Measurements from ENCODE around the gene GPR146. TPM values are rescaled to one million over a fixed set of nuclear protein-coding genes. Genes with fewer than 3 reads are reported as not detected.

Gene GPR146
- total and polyA plus RNA-seq, 4 experiments from 2014 or later: 8.8 to 22.2 (median 10.1) TPM

DNA sequence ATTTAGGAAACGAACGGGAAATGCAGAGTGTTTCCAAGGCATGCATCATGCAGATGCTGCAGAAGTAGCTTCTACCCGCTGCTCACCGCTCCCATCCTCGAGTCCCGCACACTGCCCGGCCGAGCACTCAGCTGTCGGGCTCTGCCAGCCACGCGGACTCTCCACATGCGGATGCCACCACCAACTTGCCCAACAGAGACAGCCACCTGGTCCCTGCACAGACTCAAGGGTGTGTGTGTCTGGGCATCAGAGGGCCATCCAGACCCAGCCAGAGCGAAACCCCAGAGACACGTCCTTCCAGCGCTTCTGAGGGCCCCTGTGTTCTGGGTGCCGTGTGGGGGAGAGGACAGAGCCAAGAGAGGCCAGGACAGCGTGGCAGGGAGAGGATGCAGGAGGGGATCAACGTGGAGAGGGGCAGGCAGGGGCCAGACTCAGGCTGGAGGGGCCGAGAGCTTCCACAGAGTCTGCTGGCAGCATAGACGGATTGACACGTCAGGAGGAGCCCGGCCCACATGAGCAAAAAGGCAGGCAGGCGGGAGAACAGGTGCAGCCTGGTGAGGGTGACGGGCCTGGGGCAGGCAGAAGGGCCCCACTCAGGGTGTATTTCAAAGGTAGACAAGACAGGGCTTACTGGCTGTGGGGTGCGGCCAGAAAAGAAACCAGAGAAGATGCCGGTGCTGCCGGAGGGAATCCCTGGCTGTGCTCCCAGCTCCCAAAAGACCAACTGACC, 61.9 kb downstream of the GPR146 start:
- no peaks in the 10 kb centered on the region for H3K9me3 ChIP-seq (ENCODE audit: control insufficient read depth in 1 of 2, low read length in 2 of 2)
- CTCF ChIA-PET (ENCODE audit: partially characterized antibody): no interaction called here
- H3K9me3 Mint-ChIP-seq: no peaks in the 10 kb centered on the region
- H3K4me1 Mint-ChIP-seq: peaks cover 7 to 20% (median 11%) of the 10 kb centered on the region in 4 donors
- intact Hi-C loops (cut with micrococcal nuclease): no loop called here
- POLR2A ChIA-PET (ENCODE audit: partially characterized antibody): no interaction called here
- no peak overlapping the region for H3K4me3 Mint-ChIP-seq
- no peak overlapping the region for H3K4me3 ChIP-seq (ENCODE audit: low read length in 2 of 2)
- H3K27ac ChIP-seq (ENCODE audit: low read depth, low read length): no peak overlapping the region
- no peaks in the 10 kb centered on the region for H3K36me3 Mint-ChIP-seq
- H3K27me3 ChIP-seq (ENCODE audit: insufficient read depth, low read length): no peaks in the 10 kb centered on the region
- H3K27ac Mint-ChIP-seq: no peak overlapping the region
- H3K27me3 Mint-ChIP-seq: no peaks in the 10 kb centered on the region
- H3K36me3 ChIP-seq (ENCODE audit: insufficient read depth, low read length): no peaks in the 10 kb centered on the region
- DNase-seq: no peak
- peaks cover 13% of the 10 kb centered on the region for H3K4me1 ChIP-seq (ENCODE audit: insufficient read depth, low read length)

DNA sequence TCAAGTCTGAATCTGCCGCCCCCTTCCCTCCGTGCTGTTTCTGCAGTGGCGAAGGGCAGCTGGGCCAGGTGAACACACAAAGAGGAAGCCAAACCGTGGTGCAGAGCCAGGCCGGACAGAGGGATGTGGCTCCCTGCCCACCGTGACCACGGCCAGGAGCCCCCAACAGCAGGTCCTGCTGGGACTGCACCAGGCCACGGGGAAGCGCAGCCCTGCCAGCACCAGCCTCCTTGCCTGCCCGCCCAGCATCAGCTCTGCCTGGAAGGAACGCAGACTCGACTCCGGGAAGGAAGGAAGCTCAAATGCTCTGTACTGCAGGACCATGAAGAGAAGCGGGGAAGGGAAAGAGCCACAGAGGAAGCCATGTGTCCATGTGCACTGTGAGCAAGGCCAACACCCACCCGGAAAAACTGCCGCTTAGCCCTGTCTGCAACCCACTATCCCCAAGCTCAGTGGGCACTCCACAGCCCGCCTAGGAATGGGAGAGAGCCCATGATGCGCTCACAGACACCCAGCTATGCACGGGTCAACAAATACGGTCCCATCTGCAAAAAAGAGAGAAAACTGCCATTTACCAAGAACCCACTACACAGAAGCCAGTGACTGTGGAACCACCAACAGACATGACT, 62.6 kb downstream of the GPR146 start:
- Mint-ChIP-seq H3K4me1 (peaks cover 7 to 20% (median 11%) of the 10 kb centered on the region in 4 donors), H3K27ac (peak overlapping the region in 1 of 7 donors; percentile 22), H3K4me3 (no peak overlapping the region), H3K27me3 (no peaks in the 10 kb centered on the region), H3K36me3 (no peaks in the 10 kb centered on the region), H3K9me3 (no peaks in the 10 kb centered on the region)
- no peaks in the 10 kb centered on the region for H3K9me3 ChIP-seq (ENCODE audit: control insufficient read depth in 1 of 2, low read length in 2 of 2)
- ChIA-PET POLR2A (ENCODE audit: partially characterized antibody) (no interaction called here), CTCF (ENCODE audit: partially characterized antibody) (no interaction called here)
- no peak for DNase-seq
- no peaks in the 10 kb centered on the region for H3K27me3 ChIP-seq (ENCODE audit: insufficient read depth, low read length)
- H3K36me3 ChIP-seq (ENCODE audit: insufficient read depth, low read length): no peaks in the 10 kb centered on the region
- no peak overlapping the region for H3K4me3 ChIP-seq (ENCODE audit: low read length in 2 of 2)
- H3K27ac ChIP-seq (ENCODE audit: low read depth, low read length): no peak overlapping the region
- H3K4me1 ChIP-seq (ENCODE audit: insufficient read depth, low read length): peaks cover 13% of the 10 kb centered on the region
- intact Hi-C loops (cut with micrococcal nuclease): no loop called here

DNA sequence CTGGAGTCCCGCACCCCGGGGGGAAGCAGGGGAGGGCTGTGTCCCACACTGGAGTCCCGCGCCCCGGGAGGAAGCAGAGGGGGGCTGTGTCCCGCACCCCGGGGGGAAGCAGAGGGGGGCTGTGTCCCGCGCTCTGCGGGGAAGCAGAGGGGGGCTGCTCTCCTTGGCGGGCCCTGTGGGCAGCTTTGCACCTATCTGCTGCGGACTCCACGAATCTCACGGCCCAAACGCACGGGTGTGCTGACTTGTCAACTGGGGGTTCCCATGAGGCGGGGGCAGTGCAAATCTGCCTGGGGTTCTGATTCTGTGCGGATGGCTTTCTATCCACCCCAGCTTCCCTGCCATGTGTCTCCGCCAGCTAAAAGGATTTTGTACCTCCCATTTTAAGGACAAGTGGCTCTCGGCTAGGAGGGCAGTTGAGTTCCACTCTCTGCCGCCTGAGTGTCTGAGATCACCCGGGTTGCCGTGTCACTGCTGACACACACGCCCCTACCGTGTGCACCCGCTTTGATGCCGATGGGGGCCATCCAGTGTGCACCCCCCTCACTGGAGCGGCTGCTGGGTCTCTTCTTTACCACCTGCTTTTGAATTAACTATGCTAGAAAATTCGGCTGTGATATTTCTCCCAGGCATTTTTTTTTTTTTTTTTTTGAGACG, 64.0 kb downstream of the GPR146 start:
- Mint-ChIP-seq H3K4me3 (no peak overlapping the region), H3K27ac (no peak overlapping the region), H3K4me1 (peaks cover 2 to 11% (median 8%) of the 10 kb centered on the region in 4 donors), H3K9me3 (no peaks in the 10 kb centered on the region), H3K27me3 (no peaks in the 10 kb centered on the region), H3K36me3 (no peaks in the 10 kb centered on the region)
- ChIA-PET CTCF (ENCODE audit: partially characterized antibody) (no interaction called here), POLR2A (ENCODE audit: partially characterized antibody) (no interaction called here)
- Histone ChIP-seq H3K36me3 (ENCODE audit: insufficient read depth, low read length) (no peaks in the 10 kb centered on the region), H3K27me3 (ENCODE audit: insufficient read depth, low read length) (no peaks in the 10 kb centered on the region), H3K9me3 (ENCODE audit: control insufficient read depth in 1 of 2, low read length in 2 of 2) (no peaks in the 10 kb centered on the region), H3K27ac (ENCODE audit: low read depth, low read length) (no peak overlapping the region), H3K4me1 (ENCODE audit: insufficient read depth, low read length) (peaks cover 5% of the 10 kb centered on the region), H3K4me3 (ENCODE audit: low read length in 2 of 2) (no peak overlapping the region)
- DNase-seq: no peak
- intact Hi-C loops (cut with micrococcal nuclease): no loop called here

Small RNA genes lying within 50 kb of the gene (microRNA-seq; reads per million reads assigned to microRNA genes)
- 1,317 reads per million, percentile 90 among the genes with 10 or more reads in this experiment for gene MIR339 (ENCODE audit: borderline microRNAs expressed, borderline number of aligned reads, borderline replicate concordance)

Other genes with a start within 250 kb of the GPR146 start
- gene SUN1, start 212.1 kb upstream of the GPR146 start, total RNA-seq: 100 to 1,000 TPM; 198 to 210 TPM
- 10 to 100 TPM; 53.7 to 63.3 TPM for gene SUN1, start 212.1 kb upstream of the GPR146 start, polyA plus RNA-seq
- gene GET4, start 168.0 kb upstream of the GPR146 start, total RNA-seq: 10 to 100 TPM; 47.4 to 51.6 TPM
- gene GET4, start 168.0 kb upstream of the GPR146 start, polyA plus RNA-seq: 10 to 100 TPM; 22.0 to 28.7 TPM
- gene ADAP1, start 89.9 kb upstream of the GPR146 start, total RNA-seq: 1 to 10 TPM; 9.7 to 10.0 TPM
- 1 to 10 TPM; 5.1 to 7.9 TPM for gene ADAP1, start 89.9 kb upstream of the GPR146 start, polyA plus RNA-seq
- 10 to 100 TPM; 46.2 to 50.0 TPM for gene COX19, start 69.0 kb upstream of the GPR146 start, total RNA-seq
- 10 to 100 TPM; 20.5 to 20.8 TPM for gene COX19, start 69.0 kb upstream of the GPR146 start, polyA plus RNA-seq
- not detected for gene CYP2W1, start 61.4 kb upstream of the GPR146 start, total RNA-seq
- gene CYP2W1, start 61.4 kb upstream of the GPR146 start, polyA plus RNA-seq: not detected
- gene GPER1, start 43.6 kb downstream of the GPR146 start, total RNA-seq: not detected
- gene GPER1, start 43.6 kb downstream of the GPR146 start, polyA plus RNA-seq: not detected
- 10 to 100 TPM; 30.9 to 32.4 TPM for gene ZFAND2A, start 115.7 kb downstream of the GPR146 start, total RNA-seq
- 10 to 100 TPM; 41.8 to 60.7 TPM for gene ZFAND2A, start 115.7 kb downstream of the GPR146 start, polyA plus RNA-seq
- gene UNCX, start 188.3 kb downstream of the GPR146 start, total RNA-seq: not detected
- gene UNCX, start 188.3 kb downstream of the GPR146 start, polyA plus RNA-seq: not detected